Measurements from ENCODE around the gene UROC1. TPM values are rescaled to one million over a fixed set of nuclear protein-coding genes. Genes with fewer than 3 reads are reported as not detected.
"Not testable (repeated sequence)": the region's sequence is repeated elsewhere in the genome, so short reads cannot be mapped to it uniquely, and the experiment has no call there.

Gene UROC1
- total RNA-seq, 1 experiment from 2014 or later = not detected

GRCh38 chr3:126537116-126537729 is 19.6 kb upstream of the UROC1 start:
- in situ Hi-C loops (cut with HindIII; ENCODE audit: low pct_unique_long_range_greater_than_20kb, low sequenced_read_pairs) = no loop called here
- DNase-seq (ENCODE audit: low read depth) = no peak

DNA sequence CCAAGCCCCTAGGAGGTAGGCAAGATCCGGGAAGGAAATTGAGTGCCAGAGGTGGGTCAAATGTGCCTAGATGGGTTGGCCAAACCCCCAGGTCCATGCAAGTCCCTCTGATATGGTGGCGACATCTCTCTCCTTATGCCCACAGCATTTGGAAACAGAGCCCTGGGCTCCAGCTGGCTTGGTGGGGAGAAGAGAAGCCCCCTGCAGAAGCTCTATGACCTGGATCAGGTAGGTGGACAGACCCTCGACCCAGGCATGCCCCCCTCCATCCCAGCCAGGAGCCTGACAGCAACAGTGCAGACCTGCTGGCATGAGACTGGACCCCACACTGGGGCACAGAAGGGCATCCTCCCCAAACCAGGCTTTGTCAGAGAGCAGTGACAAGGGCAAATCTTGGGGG is 18.6 kb upstream of the UROC1 start:
- in situ Hi-C loops (cut with HindIII; ENCODE audit: low pct_unique_long_range_greater_than_20kb, low sequenced_read_pairs) = no loop called here

DNA sequence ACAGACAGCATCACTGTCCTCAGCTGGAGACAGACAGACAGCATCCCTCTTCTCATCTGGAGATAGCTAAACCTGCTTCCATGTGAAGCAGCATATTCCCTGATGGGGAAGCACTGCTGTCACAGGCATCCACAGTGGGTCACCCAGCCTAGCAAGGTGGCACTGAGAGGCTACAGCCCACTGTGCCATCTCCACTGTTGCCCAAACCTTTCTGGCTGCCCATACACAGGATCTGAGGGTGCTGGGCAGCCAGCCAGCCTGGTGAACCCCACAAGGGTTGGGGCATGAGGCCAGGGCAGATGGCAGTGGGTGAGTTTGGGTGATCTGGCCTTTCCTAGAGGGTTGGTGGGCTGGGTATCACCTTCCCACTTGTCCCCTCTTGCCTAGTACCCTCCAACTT is 18.1 kb upstream of the UROC1 start:
- in situ Hi-C loops (cut with HindIII; ENCODE audit: low pct_unique_long_range_greater_than_20kb, low sequenced_read_pairs) = no loop called here
- no peak for DNase-seq (ENCODE audit: low read depth)

More for the DNA sequence above, 18.6 kb upstream of the UROC1 start:
- DNase-seq (ENCODE audit: low read depth) = no peak

GRCh38 chr3:126534716-126535115 is 17.1 kb upstream of the UROC1 start:
- in situ Hi-C loops (cut with HindIII; ENCODE audit: low pct_unique_long_range_greater_than_20kb, low sequenced_read_pairs); DNase-seq (ENCODE audit: low read depth): not testable (repeated sequence)

DNA sequence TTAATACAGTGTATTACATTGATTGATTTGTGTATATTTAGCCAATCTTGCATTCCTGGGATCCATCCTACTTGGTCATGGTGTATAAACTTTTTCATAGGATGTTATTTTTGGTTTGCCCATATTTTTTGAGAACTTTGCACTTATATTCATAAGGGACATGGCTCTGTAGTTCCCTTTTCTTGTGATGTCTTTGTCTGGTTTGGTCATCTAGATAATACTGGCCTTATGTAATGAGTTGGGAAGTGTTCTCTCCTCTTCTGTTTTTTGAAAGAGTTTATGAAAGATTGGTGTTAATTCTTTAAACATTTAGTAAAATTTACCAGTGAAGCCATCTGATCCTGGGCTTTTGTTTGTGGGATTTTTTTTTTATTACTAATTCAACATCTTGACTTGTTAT is 15.9 kb upstream of the UROC1 start:
- in situ Hi-C loops (cut with HindIII; ENCODE audit: low pct_unique_long_range_greater_than_20kb, low sequenced_read_pairs) = no loop called here
- no peak for DNase-seq (ENCODE audit: low read depth)

DNA sequence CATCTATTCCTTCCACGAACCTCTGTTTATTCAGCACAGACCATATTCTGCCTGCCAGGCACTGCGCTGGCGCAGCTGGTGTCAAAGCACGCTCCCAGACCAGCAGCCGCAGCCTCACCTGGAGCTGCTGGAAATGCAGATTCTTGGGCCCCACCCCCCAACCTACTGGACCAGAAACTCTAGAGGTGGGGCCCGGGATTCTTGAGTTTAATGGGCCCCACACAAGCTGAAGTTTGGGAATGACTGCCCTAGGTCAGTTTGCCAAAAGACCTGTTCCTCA is 13.4 kb upstream of the UROC1 start:
- DNase-seq (ENCODE audit: low read depth) = no peak
- in situ Hi-C loops (cut with HindIII; ENCODE audit: low pct_unique_long_range_greater_than_20kb, low sequenced_read_pairs) = no loop called here

- DNase-seq (ENCODE audit: low read depth) = no peak
- in situ Hi-C loops (cut with HindIII; ENCODE audit: low pct_unique_long_range_greater_than_20kb, low sequenced_read_pairs) = no loop called here
Observed at GRCh38 chr3:126530171-126531050, 12.8 kb upstream of the UROC1 start.

GRCh38 chr3:126529585-126530170 is 12.1 kb upstream of the UROC1 start:
- in situ Hi-C loops (cut with HindIII; ENCODE audit: low pct_unique_long_range_greater_than_20kb, low sequenced_read_pairs) = no loop called here
- DNase-seq (ENCODE audit: low read depth) = no peak

DNA sequence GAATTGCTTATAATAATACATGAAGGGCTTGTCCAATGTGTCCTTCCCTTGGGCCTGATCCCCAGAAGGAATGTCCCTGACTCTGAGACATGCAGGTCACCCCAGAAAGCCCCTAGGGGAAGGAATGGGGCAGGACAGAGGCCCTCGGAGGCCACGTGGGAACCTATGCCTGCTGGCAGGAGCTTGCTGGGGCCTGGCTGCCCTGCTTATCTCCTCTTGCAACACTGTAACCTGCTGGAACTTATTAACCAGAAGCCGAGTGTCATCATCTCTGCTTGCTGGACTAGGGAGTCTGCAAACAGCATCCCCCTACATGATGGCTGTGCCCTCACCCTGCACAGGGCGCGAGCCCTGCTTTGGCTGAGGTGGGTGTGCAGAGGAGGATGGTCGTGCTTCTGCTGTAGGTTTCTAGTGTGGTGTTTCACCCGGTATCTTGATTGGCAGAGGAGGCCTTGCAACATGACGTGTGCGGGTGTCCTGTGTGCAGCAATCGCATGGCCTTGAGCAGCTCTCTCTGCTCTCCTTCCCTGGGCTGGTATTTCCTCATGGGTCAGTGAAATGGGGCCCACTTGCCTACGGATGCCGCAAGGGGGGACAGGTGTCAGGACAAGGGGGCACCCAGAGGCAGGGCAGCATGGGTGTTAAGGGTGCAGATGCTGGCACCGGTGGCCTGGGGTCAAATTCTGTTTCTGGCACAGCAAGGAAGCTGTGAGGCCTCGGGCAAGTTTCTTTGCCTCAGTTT is 11.4 kb upstream of the UROC1 start:
- peak; percentile 59 for DNase-seq (ENCODE audit: low read depth)
- in situ Hi-C loops (cut with HindIII; ENCODE audit: low pct_unique_long_range_greater_than_20kb, low sequenced_read_pairs) = no loop called here

- DNase-seq (ENCODE audit: low read depth) = no peak
- in situ Hi-C loops (cut with HindIII; ENCODE audit: low pct_unique_long_range_greater_than_20kb, low sequenced_read_pairs) = no loop called here
Observed at GRCh38 chr3:126528419-126528799, 10.8 kb upstream of the UROC1 start.

GRCh38 chr3:126527455-126528211 is 10.1 kb upstream of the UROC1 start:
- in situ Hi-C loops (cut with HindIII; ENCODE audit: low pct_unique_long_range_greater_than_20kb, low sequenced_read_pairs) = no loop called here
- no peak for DNase-seq (ENCODE audit: low read depth)

DNA sequence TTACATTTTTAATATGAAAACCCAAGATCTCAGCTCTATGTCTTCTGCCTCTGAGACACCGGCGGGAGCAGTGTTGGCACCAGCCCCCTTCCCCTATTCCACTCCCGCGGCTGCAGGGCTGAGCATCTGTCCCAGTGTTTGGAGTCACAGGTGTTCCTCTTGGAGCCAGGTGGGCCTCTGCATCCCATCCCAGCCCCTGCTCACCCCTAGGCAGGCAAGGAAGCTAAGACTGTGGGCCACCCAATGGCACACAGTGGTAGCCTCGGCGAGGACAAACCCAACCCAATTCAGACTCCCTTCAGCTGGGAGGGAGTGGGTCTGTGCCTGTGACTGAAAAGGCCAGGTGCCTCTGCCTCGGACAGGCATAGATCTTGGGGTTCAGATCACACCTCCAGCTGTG is 9.4 kb upstream of the UROC1 start:
- no peak for DNase-seq (ENCODE audit: low read depth)
- in situ Hi-C loops (cut with HindIII; ENCODE audit: low pct_unique_long_range_greater_than_20kb, low sequenced_read_pairs) = no loop called here

DNA sequence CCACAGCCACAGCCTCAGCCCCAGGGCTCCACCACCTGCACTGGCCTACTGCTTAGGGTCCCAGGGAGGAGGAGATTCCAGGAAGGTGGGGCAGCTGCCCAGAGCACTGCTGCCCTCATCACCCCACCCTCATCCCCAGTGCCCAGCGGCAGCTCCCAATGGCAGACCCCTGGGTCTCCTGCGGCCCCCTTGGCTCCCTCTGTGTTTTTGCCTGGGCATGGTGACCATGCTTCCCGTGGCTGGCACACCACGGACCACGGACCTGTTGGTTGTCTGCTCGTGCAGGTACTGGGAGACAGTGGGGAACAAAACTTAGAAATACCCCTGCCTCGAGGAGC is 9.1 kb upstream of the UROC1 start:
- no peak for DNase-seq (ENCODE audit: low read depth)
- in situ Hi-C loops (cut with HindIII; ENCODE audit: low pct_unique_long_range_greater_than_20kb, low sequenced_read_pairs) = no loop called here

- no peak for DNase-seq (ENCODE audit: low read depth)
- in situ Hi-C loops (cut with HindIII; ENCODE audit: low pct_unique_long_range_greater_than_20kb, low sequenced_read_pairs) = no loop called here
Observed at GRCh38 chr3:126525853-126526667, 8.5 kb upstream of the UROC1 start.

DNA sequence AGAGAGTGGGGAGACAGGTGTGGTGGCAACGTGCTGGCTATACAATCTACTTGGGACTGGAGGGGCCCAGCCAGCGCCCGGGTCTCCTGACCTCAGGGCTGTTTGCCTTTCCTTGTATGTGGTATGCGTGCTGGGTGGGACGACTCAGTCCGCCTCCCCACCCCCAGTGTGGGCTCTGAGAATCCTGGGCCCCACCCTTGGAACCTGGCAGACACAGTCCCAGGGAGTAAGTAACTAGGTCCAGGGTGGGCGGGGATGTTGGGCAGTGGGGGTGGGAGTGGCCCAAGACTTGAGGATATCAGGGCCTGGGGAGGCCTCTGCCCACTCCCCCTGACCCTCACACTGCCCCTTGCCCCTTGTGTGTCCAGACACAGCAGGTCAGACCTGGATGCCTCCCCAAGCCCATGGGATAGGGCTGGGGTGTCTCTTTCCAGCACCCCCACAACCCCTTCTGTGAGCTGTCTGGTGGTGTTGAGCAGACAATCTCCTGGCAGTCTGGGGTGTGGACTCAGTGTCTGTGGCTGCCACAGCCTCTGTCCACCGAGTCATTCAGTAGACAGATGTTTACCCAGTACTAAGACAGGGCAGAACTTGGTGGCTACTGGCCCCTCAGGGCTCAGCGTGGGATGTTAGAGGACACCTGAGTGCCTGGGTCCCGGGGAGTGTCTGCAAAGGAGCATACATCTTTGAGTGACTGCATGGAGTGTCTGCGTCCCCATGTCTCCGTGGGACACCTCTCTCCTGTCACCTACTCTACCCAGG is 7.7 kb upstream of the UROC1 start:
- in situ Hi-C loops (cut with HindIII; ENCODE audit: low pct_unique_long_range_greater_than_20kb, low sequenced_read_pairs) = no loop called here
- no peak for DNase-seq (ENCODE audit: low read depth)

GRCh38 chr3:126524429-126524988 is 6.9 kb upstream of the UROC1 start:
- in situ Hi-C loops (cut with HindIII; ENCODE audit: low pct_unique_long_range_greater_than_20kb, low sequenced_read_pairs) = no loop called here
- no peak for DNase-seq (ENCODE audit: low read depth)
